CD4-positive, alpha-beta memory T cell (primary cell): ENCODE measurements around the gene PRR32. TPM values are rescaled to one million over a fixed set of nuclear protein-coding genes. Genes with fewer than 3 reads are reported as not detected.

Experiments used
- CTCF ChIA-PET: fragments of 350-600 bp; sonication (Branson Sonifier 250); formaldehyde crosslinking; loops from one replicate; lab custom pipeline; 2021; ENCODE audit warnings: inconsistent platforms; ENCODE audit not compliant: partially characterized antibody; lab: Charles Lee
- POLR2A ChIA-PET: fragments of 350-600 bp; sonication (Branson Sonifier 250); formaldehyde crosslinking; loops from one replicate; lab custom pipeline; 2021; ENCODE audit not compliant: partially characterized antibody; lab: Charles Lee
- DNase-seq, 5 donors: peaks; one replicate each; pipeline versions ENCODE4 v3.0.0 to v3.0.0-alpha.2; 2020 to 2022; ENCODE audit warnings: mixed read lengths in 1 of 5
- H3K27ac ChIP-seq: one replicate; pipeline ENCODE4 v1.7.0; 2013; ENCODE audit warnings: low read depth, low read length
- H3K27me3 ChIP-seq: 2 replicates; pipeline ENCODE4 v1.7.0; 2013; ENCODE audit warnings: mild to moderate bottlenecking, low read length, moderate library complexity; ENCODE audit not compliant: insufficient read depth
- H3K36me3 ChIP-seq: 2 replicates; pipeline ENCODE4 v1.7.0; 2013; ENCODE audit warnings: mild to moderate bottlenecking, low read length, moderate library complexity; ENCODE audit not compliant: insufficient read depth
- H3K4me1 ChIP-seq: 2 replicates; pipeline ENCODE4 v1.7.0; 2013; ENCODE audit warnings: mild to moderate bottlenecking, low read length, moderate library complexity; ENCODE audit not compliant: insufficient read depth
- H3K4me3 ChIP-seq, 2 donors: one replicate each; pipeline ENCODE4 v1.7.0; 2013; ENCODE audit warnings: low read length in 2 of 2, mild to moderate bottlenecking in 1 of 2
- H3K9me3 ChIP-seq, 2 donors: one replicate each; pipeline ENCODE4 v1.7.0; 2013; ENCODE audit warnings: low read length in 2 of 2, control low read depth in 1 of 2; ENCODE audit not compliant: control insufficient read depth in 1 of 2
- H3K27ac Mint-ChIP-seq, 7 donors: one replicate each; pipeline ENCODE4 v1.8.0; 2020 to 2021; ENCODE audit warnings: mixed read lengths in 7 of 7, mild to moderate bottlenecking in 6 of 7, inconsistent platforms in 3 of 7, moderate library complexity in 3 of 7
- H3K27me3 Mint-ChIP-seq, 2 donors: one replicate each; pipeline ENCODE4 v1.8.0; 2020 to 2021; ENCODE audit warnings: mixed read lengths in 2 of 2
- H3K36me3 Mint-ChIP-seq, 2 donors: one replicate each; pipeline ENCODE4 v1.8.0; 2020 to 2021; ENCODE audit warnings: mixed read lengths in 2 of 2, inconsistent platforms in 1 of 2, mild to moderate bottlenecking in 1 of 2
- H3K4me1 Mint-ChIP-seq, 4 donors: one replicate each; pipeline ENCODE4 v1.8.0; 2020 to 2021; ENCODE audit warnings: mixed read lengths in 4 of 4, mild to moderate bottlenecking in 1 of 4
- H3K4me3 Mint-ChIP-seq, 8 donors: one replicate each; pipeline ENCODE4 v1.8.0; 2020 to 2021; ENCODE audit warnings: mixed read lengths in 8 of 8, mild to moderate bottlenecking in 7 of 8, moderate library complexity in 6 of 8, inconsistent platforms in 3 of 8
- H3K9me3 Mint-ChIP-seq, 8 donors: one replicate each; pipeline ENCODE4 v1.8.0; 2020 to 2021; ENCODE audit warnings: mixed read lengths in 8 of 8, mild to moderate bottlenecking in 5 of 8, inconsistent platforms in 3 of 8, moderate library complexity in 1 of 8
- intact Hi-C: fragments of 100-400 bp; cut with micrococcal nuclease; formaldehyde crosslinking; loops from one replicate; pipeline ENCODE4 v1.15.1; 2023
- polyA plus RNA-seq, 2 donors: library from polyadenylated mRNA; unstranded; fragments of 300-500 nt; fragmentation: Illumina TruSeq; gene quantifications; one replicate each; pipeline ENCODE4 v1.2.3, GENCODE V29; 2021
- total RNA-seq, 2 experiments: library from RNA; stranded (reverse); gene quantifications; one replicate each; pipeline ENCODE4 v1.2.3, GENCODE V29; 2021

Gene PRR32
- total and polyA plus RNA-seq, 4 experiments from 2014 or later, result not detected

GRCh38 chrX:126824338-126825007, 4.9 kb downstream of the PRR32 start:
- POLR2A ChIA-PET, result no interaction called here
- intact Hi-C loops, result no loop called here

GRCh38 chrX:126825566-126826193, 6.2 kb downstream of the PRR32 start:
- no peaks in the 10 kb centered on the region for H3K27me3 ChIP-seq
- ChIA-PET CTCF (no interaction called here), POLR2A (no interaction called here)
- Mint-ChIP-seq H3K27ac (no peak overlapping the region), H3K27me3 (no peaks in the 10 kb centered on the region), H3K4me1 (no peaks in the 10 kb centered on the region), H3K9me3 (peaks cover 0 to 2% (median 0%) of the 10 kb centered on the region in 8 donors), H3K36me3 (no peaks in the 10 kb centered on the region), H3K4me3 (no peak overlapping the region)
- intact Hi-C loops, result no loop called here
- no peaks in the 10 kb centered on the region for H3K9me3 ChIP-seq
- H3K4me1 ChIP-seq, result no peaks in the 10 kb centered on the region
- H3K36me3 ChIP-seq, result no peaks in the 10 kb centered on the region
- DNase-seq, result no peak
- H3K4me3 ChIP-seq, result no peak overlapping the region
- H3K27ac ChIP-seq, result no peak overlapping the region

More at GRCh38 chrX:126824338-126825007, 4.9 kb downstream of the PRR32 start:
- no peak for DNase-seq
- no peaks in the 10 kb centered on the region for H3K9me3 ChIP-seq
- no peaks in the 10 kb centered on the region for H3K36me3 ChIP-seq
- no peaks in the 10 kb centered on the region for H3K36me3 Mint-ChIP-seq
- no peaks in the 10 kb centered on the region for H3K4me1 ChIP-seq
- CTCF ChIA-PET, result no interaction called here
- no peaks in the 10 kb centered on the region for H3K4me1 Mint-ChIP-seq
- no peaks in the 10 kb centered on the region for H3K27me3 ChIP-seq
- no peak overlapping the region for H3K27ac Mint-ChIP-seq
- peaks cover 0 to 2% (median 0%) of the 10 kb centered on the region in 8 donors for H3K9me3 Mint-ChIP-seq
- no peaks in the 10 kb centered on the region for H3K27me3 Mint-ChIP-seq
- no peak overlapping the region for H3K4me3 ChIP-seq
- no peak overlapping the region for H3K4me3 Mint-ChIP-seq
- no peak overlapping the region for H3K27ac ChIP-seq

GRCh38 chrX:126836186-126836585, 16.7 kb downstream of the PRR32 start:
- CTCF ChIA-PET, result no interaction called here
- H3K27ac ChIP-seq, result no peak overlapping the region
- H3K36me3 ChIP-seq, result no peaks in the 10 kb centered on the region
- no peak overlapping the region for H3K4me3 ChIP-seq
- no peaks in the 10 kb centered on the region for H3K27me3 ChIP-seq
- H3K9me3 ChIP-seq, result no peaks in the 10 kb centered on the region
- intact Hi-C loops, result no loop called here
- H3K27ac Mint-ChIP-seq, result no peak overlapping the region
- H3K27me3 Mint-ChIP-seq, result no peaks in the 10 kb centered on the region
- no peaks in the 10 kb centered on the region for H3K36me3 Mint-ChIP-seq
- peaks cover 0 to 4% (median 0%) of the 10 kb centered on the region in 8 donors for H3K9me3 Mint-ChIP-seq
- POLR2A ChIA-PET, result no interaction called here
- DNase-seq, result no peak
- no peaks in the 10 kb centered on the region for H3K4me1 ChIP-seq
- H3K4me1 Mint-ChIP-seq, result no peaks in the 10 kb centered on the region
- H3K4me3 Mint-ChIP-seq, result no peak overlapping the region

- intact Hi-C loops, result no loop called here
- H3K4me3 ChIP-seq, result no peak overlapping the region
- H3K27ac Mint-ChIP-seq, result no peak overlapping the region
- no peaks in the 10 kb centered on the region for H3K9me3 ChIP-seq
- DNase-seq, result no peak
- no peaks in the 10 kb centered on the region for H3K27me3 ChIP-seq
- ChIA-PET POLR2A (no interaction called here), CTCF (no interaction called here)
- no peaks in the 10 kb centered on the region for H3K27me3 Mint-ChIP-seq
- H3K4me1 ChIP-seq, result no peaks in the 10 kb centered on the region
- no peak overlapping the region for H3K27ac ChIP-seq
- peaks cover 0 to 1% (median 0%) of the 10 kb centered on the region in 4 donors for H3K4me1 Mint-ChIP-seq
- no peaks in the 10 kb centered on the region for H3K36me3 Mint-ChIP-seq
- H3K36me3 ChIP-seq, result no peaks in the 10 kb centered on the region
- H3K4me3 Mint-ChIP-seq, result no peak overlapping the region
- H3K9me3 Mint-ChIP-seq, result peaks cover 0 to 12% (median 3%) of the 10 kb centered on the region in 8 donors
Measured at GRCh38 chrX:126847143-126847542, 27.6 kb downstream of the PRR32 start.

- H3K4me1 Mint-ChIP-seq, result no peaks in the 10 kb centered on the region
- no peaks in the 10 kb centered on the region for H3K9me3 ChIP-seq
- H3K27me3 ChIP-seq, result no peaks in the 10 kb centered on the region
- POLR2A ChIA-PET, result no interaction called here
- no peak overlapping the region for H3K27ac ChIP-seq
- no peak overlapping the region for H3K4me3 Mint-ChIP-seq
- no peaks in the 10 kb centered on the region for H3K27me3 Mint-ChIP-seq
- H3K4me3 ChIP-seq, result no peak overlapping the region
- intact Hi-C loops, result no loop called here
- H3K36me3 Mint-ChIP-seq, result no peaks in the 10 kb centered on the region
- H3K9me3 Mint-ChIP-seq, result peaks cover 0 to 10% (median 0%) of the 10 kb centered on the region in 8 donors
- no peak for DNase-seq
- H3K4me1 ChIP-seq, result no peaks in the 10 kb centered on the region
- H3K27ac Mint-ChIP-seq, result no peak overlapping the region
- H3K36me3 ChIP-seq, result no peaks in the 10 kb centered on the region
- CTCF ChIA-PET, result no interaction called here
Measured at GRCh38 chrX:126855839-126856524, 36.5 kb downstream of the PRR32 start.
